HepG2 (cell line): Measurements from ENCODE around the gene URM1. TPM values are rescaled to one million over a fixed set of nuclear protein-coding genes. Genes with fewer than 3 reads are reported as not detected.
A peak's percentile ranks its signal among the peaks of the same experiment; 100 is the strongest.

Source experiments
- ATAC-seq: fragments of 200-7000 bp; cut with Tn5 transposase; 3 replicates; pipeline ENCODE4 v1.9.1; 2020; ENCODE audit warnings: mild to moderate bottlenecking, moderate library complexity
- BruUV-seq: library from RNA; stranded (reverse); fragments of 400-500 nt; replicated peaks from 2 replicates; lab custom pipeline; 2021; lab: Mats Ljungman, UMichigan
- CTCF ChIA-PET: fragments of 300-600 bp; formaldehyde crosslinking; extraction: SDS; loops from one replicate; lab custom pipeline; 2021; ENCODE audit warnings: low total read pairs, inconsistent platforms, low intra/inter-chr PET ratio; lab: Yijun Ruan, JAX
- POLR2A ChIA-PET: fragments of 350-600 bp; sonication (Branson Sonifier 250); formaldehyde crosslinking; loops from one replicate; lab custom pipeline; 2020; ENCODE audit warnings: antibody characterized with exemption, inconsistent platforms; lab: Yijun Ruan, JAX
- DNase-seq: peaks from one replicate; pipeline ENCODE4 v3.0.0-alpha.2; 2015; ENCODE audit warnings: low spot score
- FAIRE-seq: peaks from 3 replicates; lab custom pipeline; 2011; peaks lifted over from hg19 to GRCh38; lab: Jason Lieb, UNC
- H2AFZ ChIP-seq: one replicate; pipeline ENCODE4 v1.6.1; 2011; ENCODE audit warnings: low read length, inconsistent platforms
- H3K27ac ChIP-seq: fragments of 300-600 bp; 3 replicates; pipeline ENCODE4 v1.8.0; 2011; ENCODE audit warnings: mixed run types, mild to moderate bottlenecking, mixed read lengths, low read length, inconsistent platforms; ENCODE audit not compliant: insufficient read depth; ENCODE audit errors: extremely low read length
- H3K27me3 ChIP-seq, 2 experiments: fragments of 200-600 bp in 1 of 2; 2 replicates in 1 of 2; 3 replicates in 1 of 2; pipeline versions ENCODE4 v1.6.0 to v1.8.0; 2011; ENCODE audit warnings: low read length in 2 of 2, mild to moderate bottlenecking in 2 of 2, moderate library complexity in 2 of 2, inconsistent platforms in 1 of 2; ENCODE audit not compliant: insufficient read depth in 2 of 2, control insufficient read depth in 1 of 2
- H3K36me3 ChIP-seq, 2 experiments: fragments of 200-600 bp in 1 of 2; replicated peaks in 1 of 2; 2 replicates in 1 of 2; 3 replicates in 1 of 2; pipeline versions ENCODE4 v1.5.1 to v1.8.0; 2011; ENCODE audit warnings: low read length in 2 of 2, inconsistent platforms in 1 of 2; ENCODE audit not compliant: insufficient read depth in 2 of 2, control insufficient read depth in 1 of 2
- H3K4me1 ChIP-seq: 2 replicates; pipeline ENCODE4 v1.5.1; 2012; ENCODE audit warnings: low read length, inconsistent platforms; ENCODE audit not compliant: insufficient read depth
- H3K4me2 ChIP-seq: 2 replicates; pipeline ENCODE4 v1.6.0; 2011; ENCODE audit warnings: low read depth, low read length, inconsistent platforms
- H3K4me3 ChIP-seq, 3 experiments: fragments of 200-600 bp in 1 of 3; sonication (generic), shearing (Covaris generic) in 1 of 3; replicated peaks in 1 of 3; 2 replicates each; pipeline ENCODE4 v1.5.1; 2011 to 2016; ENCODE audit warnings: low read length in 3 of 3, inconsistent platforms in 2 of 3, low read depth in 2 of 3, mild to moderate bottlenecking in 2 of 3, control low read depth in 1 of 3, mixed read lengths in 1 of 3; ENCODE audit not compliant: insufficient read depth in 1 of 3
- H3K79me2 ChIP-seq: one replicate; pipeline ENCODE4 v1.6.1; 2011; ENCODE audit warnings: low read length, inconsistent platforms; ENCODE audit not compliant: insufficient read depth
- H3K9ac ChIP-seq: 2 replicates; pipeline ENCODE4 v1.6.0; 2011; ENCODE audit warnings: mild to moderate bottlenecking, low read depth, low read length, inconsistent platforms; ENCODE audit not compliant: insufficient read depth
- H3K9me3 ChIP-seq: 2 replicates; pipeline ENCODE4 v1.5.1; 2012; ENCODE audit warnings: mild to moderate bottlenecking, low read length
- H4K20me1 ChIP-seq: 2 replicates; pipeline ENCODE4 v1.6.0; 2011; ENCODE audit warnings: inconsistent platforms, mild to moderate bottlenecking, low read length, moderate library complexity; ENCODE audit not compliant: insufficient read depth
- CBX2 ChIP-seq, 2 experiments: fragments of 200-600 bp in 1 of 2; sonication (generic); formaldehyde crosslinking in 1 of 2; IDR thresholded peaks; 2 replicates each; pipeline versions ENCODE4 v1.7.0 to v1.8.1; 2018 to 2022; ENCODE audit warnings: low read depth in 2 of 2, low read length in 1 of 2, mild to moderate bottlenecking in 1 of 2, missing genetic modification reagents in 1 of 2
- CTCF ChIP-seq: sonication (generic); formaldehyde crosslinking; IDR thresholded peaks from 2 replicates; pipeline ENCODE4 v1.5.0; 2020; ENCODE audit warnings: mild to moderate bottlenecking, missing genetic modification reagents, moderate library complexity
- EED ChIP-seq: sonication (generic); formaldehyde crosslinking; IDR thresholded peaks from 2 replicates; pipeline ENCODE4 v1.5.0; 2020; ENCODE audit warnings: mild to moderate bottlenecking, missing genetic modification reagents
- ELK4 ChIP-seq: sonication (generic); formaldehyde crosslinking; IDR thresholded peaks from 2 replicates; pipeline ENCODE4 v1.9.0; 2021; ENCODE audit warnings: missing genetic modification reagents, borderline replicate concordance
- GFI1 ChIP-seq: sonication (generic); formaldehyde crosslinking; IDR thresholded peaks from 2 replicates; pipeline ENCODE4 v1.5.0; 2020; ENCODE audit warnings: missing genetic modification reagents, mild to moderate bottlenecking, borderline replicate concordance
- IRF2 ChIP-seq: IDR thresholded peaks from 2 replicates; pipeline ENCODE4 v1.6.1; 2018; ENCODE audit warnings: missing genetic modification reagents, missing compliant biosample characterization
- MED8 ChIP-seq: sonication (generic); formaldehyde crosslinking; IDR thresholded peaks from 2 replicates; pipeline ENCODE4 v1.8.1; 2023; ENCODE audit warnings: mild to moderate bottlenecking, missing genetic modification reagents; ENCODE audit not compliant: insufficient replicate concordance
- MLLT10 ChIP-seq: sonication (generic); formaldehyde crosslinking; IDR thresholded peaks from 2 replicates; pipeline ENCODE4 v1.4.0; 2020; ENCODE audit warnings: missing genetic modification reagents
- SALL1 ChIP-seq: sonication (generic); formaldehyde crosslinking; IDR thresholded peaks from 2 replicates; pipeline ENCODE4 v1.8.0; 2022; ENCODE audit warnings: mild to moderate bottlenecking, missing genetic modification reagents
- TBX2 ChIP-seq: sonication (generic); formaldehyde crosslinking; IDR thresholded peaks from 2 replicates; pipeline ENCODE4 v1.5.0; 2020; ENCODE audit warnings: missing genetic modification reagents, mild to moderate bottlenecking, borderline replicate concordance
- YY1 ChIP-seq: IDR thresholded peaks from 2 replicates; pipeline ENCODE4 v1.6.1; 2011; ENCODE audit warnings: low read length, low read depth, moderate library complexity, mild to moderate bottlenecking; ENCODE audit not compliant: insufficient read depth, insufficient replicate concordance
- ZBTB8A ChIP-seq: sonication (generic); formaldehyde crosslinking; IDR thresholded peaks from 2 replicates; pipeline ENCODE4 v1.4.0; 2020; ENCODE audit warnings: mild to moderate bottlenecking, low read depth, missing genetic modification reagents, borderline replicate concordance
- ZFP82 ChIP-seq: sonication (generic); formaldehyde crosslinking; IDR thresholded peaks from 2 replicates; pipeline ENCODE4 v1.5.1; 2020; ENCODE audit warnings: mild to moderate bottlenecking, missing genetic modification reagents, borderline replicate concordance
- ZNF317 ChIP-seq: sonication (generic); formaldehyde crosslinking; IDR thresholded peaks from 2 replicates; pipeline ENCODE4 v1.5.0; 2020; ENCODE audit warnings: mild to moderate bottlenecking, missing genetic modification reagents
- ZNF678 ChIP-seq: sonication (generic); formaldehyde crosslinking; IDR thresholded peaks from 2 replicates; pipeline ENCODE4 v1.4.0; 2020; ENCODE audit warnings: mild to moderate bottlenecking, missing genetic modification reagents
- WGBS: methylation state at CpG from one replicate; pipeline ENCODE4 v1.1.6; 2017; ENCODE audit warnings: low lambda C conversion rate; 5-methylcytosine and 5-hydroxymethylcytosine counted together
- in situ Hi-C: cut with HindIII; loops from 2 replicates; pipeline ENCODE4 v1.10.0; 2017; ENCODE audit warnings: low pct_unique_long_range_greater_than_20kb; ENCODE audit not compliant: extremely low pct_ligation_motif_present
- intact Hi-C: fragments of 100-400 bp; cut with micrococcal nuclease; formaldehyde crosslinking; loops from one replicate; pipeline ENCODE4 v1.10.0; 2022; ENCODE audit not compliant: unreplicated experiment
- polyA plus RNA-seq, 8 experiments: library from polyadenylated mRNA; depleted of rRNA in 3 of 8; stranded (reverse) in 7 of 8; unstranded in 1 of 8; fragments of >200 nt; fragmentation: Illumina TruSeq in 4 of 8; extraction: Trizol in 4 of 8; gene quantifications; 2 replicates each; pipeline versions ENCODE4 v1.2.1 to v1.2.3, GENCODE V29; 2011 to 2016; ENCODE audit warnings: low read depth in 4 of 8, missing spikeins in 1 of 8, mixed read lengths in 1 of 8; ENCODE audit not compliant: insufficient read depth in 1 of 8
- total RNA-seq, 5 experiments: library from RNA; depleted of rRNA; stranded (reverse); fragments of >200 nt; fragmentation: Illumina TruSeq; extraction: Trizol; gene quantifications; 2 replicates each; pipeline ENCODE4 v1.2.3, GENCODE V29; 2016; ENCODE audit warnings: low read depth in 1 of 5

URM1 gene
- total and polyA plus RNA-seq, 2 of the 13 experiments (the other 11 are each of a cell fraction or from before 2014, with no cell fraction given): 37.1 to 41.3 TPM

GRCh38 chr9:128414461-128414860, 43.3 kb downstream of the URM1 start:
- H3K36me3 ChIP-seq: no peaks in the 10 kb centered on the region
- intact Hi-C loops (loop anchor here (5.0 kb wide), 1 partner anchor 117 kb away; no protein-coding TSS in a partner anchor), in situ Hi-C loops (loop anchor here (5.0 kb wide), 2 partner anchors 52 to 117 kb away; no protein-coding TSS in a partner anchor)
- H2AFZ ChIP-seq: no peak overlapping the region
- DNase-seq: peak; percentile 50
- no peak overlapping the region for H3K4me2 ChIP-seq
- no peak overlapping the region for H3K4me3 ChIP-seq
- H4K20me1 ChIP-seq: no peaks in the 10 kb centered on the region
- WGBS: 0% methylated on average over 3 of the region's 3 CpGs
- H3K9me3 ChIP-seq: no peaks in the 10 kb centered on the region
- 0 out of 2 replicates have a peak, but pooled peaks have one; percentile 25 for TF ChIP-seq TBX2 (CRISPR knock-in tag)
- TF ChIP-seq IRF2 (CRISPR knock-in tag): 0 out of 2 replicates have a peak, but pooled peaks have one; percentile 23
- no peak for TF ChIP-seq MED8
- TF ChIP-seq YY1: no peak
- TF ChIP-seq CTCF (CRISPR knock-in tag): peak; percentile 51
- ATAC-seq: peak; percentile 73
- H3K4me1 ChIP-seq: peaks cover 38% of the 10 kb centered on the region
- no peak overlapping the region for H3K27ac ChIP-seq
- ChIA-PET POLR2A (no interaction called here), CTCF (interaction anchor here (1.8 kb wide), 1 partner anchor 52 kb away, joined by 9 read pairs; no protein-coding TSS in a partner anchor)
- no TSS peak for BruUV-seq
- no peak overlapping the region for H3K9ac ChIP-seq
- H3K27me3 ChIP-seq: peaks cover 2 to 6% of the 10 kb centered on the region in 2 experiments; a peak in 3 of 5 replicates
- no peaks in the 10 kb centered on the region for H3K79me2 ChIP-seq
- peak; percentile 54 for FAIRE-seq

GRCh38 chr9:128415281-128415680, 44.1 kb downstream of the URM1 start:
- no peak overlapping the region for H3K9ac ChIP-seq
- ChIA-PET POLR2A (no interaction called here), CTCF (interaction anchor here (1.8 kb wide), 1 partner anchor 53 kb away, joined by 9 read pairs; no protein-coding TSS in a partner anchor)
- H3K36me3 ChIP-seq: no peaks in the 10 kb centered on the region
- H3K27me3 ChIP-seq: peaks cover 4 to 8% of the 10 kb centered on the region in 2 experiments; a peak in 3 of 5 replicates
- no peak overlapping the region for H2AFZ ChIP-seq
- no peaks in the 10 kb centered on the region for H3K79me2 ChIP-seq
- H3K4me3 ChIP-seq: no peak overlapping the region
- in situ Hi-C loops: no loop called here
- H4K20me1 ChIP-seq: no peaks in the 10 kb centered on the region
- intact Hi-C loops: no loop called here
- DNase-seq (no peak), ATAC-seq (no peak), FAIRE-seq (no peak)
- BruUV-seq: no TSS peak
- H3K27ac ChIP-seq: no peak overlapping the region
- H3K9me3 ChIP-seq: no peaks in the 10 kb centered on the region
- WGBS: 15% methylated on average over 2 of the region's 2 CpGs
- H3K4me1 ChIP-seq: peaks cover 40% of the 10 kb centered on the region
- H3K4me2 ChIP-seq: no peak overlapping the region
- TF ChIP-seq ELK4 (CRISPR knock-in tag) (no peak), CBX2 (IDR thresholded peaks at IDR 0.05; ENCODE audit: low read depth, low read length) (no peak), CBX2 (CRISPR knock-in tag; IDR thresholded peaks at IDR 0.05; ENCODE audit: low read depth) (no peak), EED (no peak), ZBTB8A (CRISPR knock-in tag) (no peak), MLLT10 (no peak), ZNF317 (no peak), GFI1 (CRISPR knock-in tag) (no peak), ZFP82 (CRISPR knock-in tag) (no peak), SALL1 (CRISPR knock-in tag) (no peak), ZNF678 (CRISPR knock-in tag) (no peak)
